GM18870 (cell line): ENCODE measurements around the gene DMBX1.

ENCODE experiments used
- ATAC-seq: cut with Tn5 transposase; IDR thresholded peaks from one replicate; pipeline ENCODE4 v1.9.1; 2021; ENCODE audit warnings: moderate library complexity; ENCODE audit not compliant: unreplicated experiment

DMBX1 gene

GRCh38 chr1:46458846-46459245 is 30.8 kb upstream of the DMBX1 start:
- no peak for ATAC-seq

- no peak for ATAC-seq
Measured at GRCh38 chr1:46459315-46459714, 30.3 kb upstream of the DMBX1 start.

GRCh38 chr1:46461017-46461808 is 28.4 kb upstream of the DMBX1 start:
- ATAC-seq, result no peak

GRCh38 chr1:46461809-46462448 is 27.7 kb upstream of the DMBX1 start:
- ATAC-seq, result no peak

- ATAC-seq, result no peak
Measured at GRCh38 chr1:46464013-46464548, 25.6 kb upstream of the DMBX1 start.

- ATAC-seq, result no peak
Measured at GRCh38 chr1:46464915-46465314, 24.7 kb upstream of the DMBX1 start.

- no peak for ATAC-seq
Measured at GRCh38 chr1:46465981-46466476, 23.6 kb upstream of the DMBX1 start.

- no peak for ATAC-seq
Measured at GRCh38 chr1:46466477-46467182, 23.0 kb upstream of the DMBX1 start.

- ATAC-seq, result no peak
Measured at GRCh38 chr1:46467183-46467504, 22.5 kb upstream of the DMBX1 start.

GRCh38 chr1:46469881-46470280 is 19.8 kb upstream of the DMBX1 start:
- no peak for ATAC-seq

GRCh38 chr1:46471848-46472492 is 17.7 kb upstream of the DMBX1 start:
- no peak for ATAC-seq

GRCh38 chr1:46472498-46473181 is 17.0 kb upstream of the DMBX1 start:
- no peak for ATAC-seq

GRCh38 chr1:46473991-46474390 is 15.6 kb upstream of the DMBX1 start:
- no peak for ATAC-seq

GRCh38 chr1:46474570-46474969 is 15.1 kb upstream of the DMBX1 start:
- no peak for ATAC-seq

GRCh38 chr1:46476673-46477072 is 13.0 kb upstream of the DMBX1 start:
- no peak for ATAC-seq

GRCh38 chr1:46477153-46477929 is 12.3 kb upstream of the DMBX1 start:
- no peak for ATAC-seq

GRCh38 chr1:46478721-46479485 is 10.7 kb upstream of the DMBX1 start:
- no peak for ATAC-seq

- no peak for ATAC-seq
Measured at GRCh38 chr1:46479744-46480350, 9.8 kb upstream of the DMBX1 start.
